ENCODE data around the gene ARR3.

- TF ChIP-seq CTCF (IDR thresholded peaks at IDR 0.05) (no peak), NFYB (CRISPR knock-in tag; conservative IDR thresholded peaks at IDR 0.05; ENCODE audit: low read depth) (no peak), MAX (CRISPR knock-in tag; IDR thresholded peaks at IDR 0.05) (no peak), PREB (CRISPR knock-in tag; IDR thresholded peaks at IDR 0.05; ENCODE audit: borderline replicate concordance) (no peak), ATF2 (CRISPR knock-in tag; IDR thresholded peaks at IDR 0.05; ENCODE audit: borderline replicate concordance, low read depth) (no peak), TCF7 (CRISPR knock-in tag; IDR thresholded peaks at IDR 0.05; ENCODE audit: low read depth) (no peak), JUN (CRISPR knock-in tag; IDR thresholded peaks at IDR 0.05) (no peak)
Observed at GRCh38 chrX:70240751-70241150, 27.4 kb upstream of the ARR3 start.

Measured in WTC11 (cell line).